GM10847 (cell line): ENCODE data around the gene CBLIF.

Experiments
- POLR2A ChIP-seq: IDR thresholded peaks from 2 replicates; pipeline ENCODE4 v1.6.1; 2011; ENCODE audit not compliant: insufficient read length; ENCODE audit errors: extremely low read depth

Gene CBLIF

GRCh38 chr11:59849129-59849528 lies 3.8 kb upstream of the CBLIF start:
- TF ChIP-seq POLR2A = no peak

- no peak for TF ChIP-seq POLR2A
Measured at GRCh38 chr11:59847626-59848025, 2.3 kb upstream of the CBLIF start.

DNA sequence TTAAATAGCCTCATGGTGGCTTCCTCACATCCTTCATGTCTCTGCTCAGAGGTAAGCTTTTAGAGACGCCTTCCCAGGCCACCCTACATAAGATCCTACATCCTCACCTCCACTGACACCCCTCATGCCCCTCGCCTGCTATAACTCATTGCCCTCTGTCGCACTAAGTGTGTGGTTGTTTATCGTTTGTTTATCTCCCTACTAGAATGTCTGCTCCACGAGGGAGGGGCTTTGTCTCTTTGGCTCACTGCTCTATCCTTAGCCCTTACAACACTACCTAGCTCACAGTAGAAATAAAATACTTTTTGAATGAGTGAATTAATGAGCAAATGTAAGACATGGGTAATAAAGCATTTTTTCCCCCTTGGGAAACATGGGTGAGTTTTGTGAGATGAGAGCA lies 1.3 kb upstream of the CBLIF start:
- no peak for TF ChIP-seq POLR2A

DNA sequence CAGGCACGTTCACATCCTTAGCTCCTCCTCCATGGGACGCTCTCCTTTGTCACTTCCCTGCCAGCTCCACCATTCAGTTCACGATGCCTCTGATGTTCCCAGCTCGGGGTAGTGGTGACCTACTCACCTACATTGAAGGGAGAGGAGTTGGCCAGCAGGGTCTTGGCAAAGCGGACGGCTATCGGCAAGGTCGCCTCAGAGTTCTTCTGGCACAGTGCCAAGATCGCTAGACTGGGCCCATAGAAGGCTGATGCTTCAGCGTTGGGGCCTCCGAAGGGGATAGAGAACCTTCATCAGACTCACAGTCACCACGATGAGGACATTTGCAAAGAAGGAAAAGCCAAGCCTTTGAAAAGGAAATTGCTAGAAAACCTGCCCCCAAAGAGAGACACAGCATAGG lies 3.0 kb downstream of the CBLIF start:
- TF ChIP-seq POLR2A = no peak

DNA sequence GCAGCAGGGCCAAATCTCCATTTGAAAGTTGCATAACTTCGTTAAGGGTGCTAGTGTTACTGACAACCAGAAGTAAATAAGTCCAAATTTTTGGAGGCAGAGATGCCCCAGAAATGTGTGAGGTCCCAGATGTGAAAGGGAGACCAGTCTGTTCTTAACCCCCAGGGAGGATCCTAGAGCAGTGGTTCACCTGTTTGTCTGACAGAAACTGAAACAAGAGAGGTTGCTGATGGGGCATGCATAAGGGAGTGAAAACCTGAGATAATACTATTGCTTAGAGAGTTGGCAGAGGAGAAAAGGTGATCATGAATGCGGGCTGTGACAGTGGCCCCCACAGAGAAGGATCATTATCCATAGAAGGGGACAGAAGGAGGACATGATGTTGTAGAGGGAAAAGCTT lies 3.8 kb downstream of the CBLIF start:
- TF ChIP-seq POLR2A = no peak

- TF ChIP-seq POLR2A = no peak
Measured at GRCh38 chr11:59839615-59840014, 5.7 kb downstream of the CBLIF start.

DNA sequence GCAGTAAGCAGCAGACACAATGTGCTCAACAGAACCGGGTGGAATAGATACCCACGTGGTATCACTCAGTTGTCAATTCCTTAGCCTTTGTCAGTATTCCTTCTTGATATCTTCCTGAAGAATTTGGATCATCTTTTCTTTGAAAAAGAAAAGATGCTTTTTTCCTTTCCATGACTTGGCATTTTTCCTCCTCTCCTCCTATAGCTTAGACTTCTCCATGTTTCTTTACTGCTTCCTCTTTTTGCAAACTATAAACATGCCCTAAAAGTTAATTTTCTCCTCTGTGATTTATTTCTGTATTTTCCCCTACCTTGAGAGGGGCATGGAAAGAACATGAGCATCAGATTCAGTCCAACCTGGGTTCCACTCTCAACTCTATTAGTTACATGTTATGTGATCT lies 11.7 kb downstream of the CBLIF start:
- TF ChIP-seq POLR2A = no peak

GRCh38 chr11:59829358-59829757 lies 15.9 kb downstream of the CBLIF start:
- no peak for TF ChIP-seq POLR2A

DNA sequence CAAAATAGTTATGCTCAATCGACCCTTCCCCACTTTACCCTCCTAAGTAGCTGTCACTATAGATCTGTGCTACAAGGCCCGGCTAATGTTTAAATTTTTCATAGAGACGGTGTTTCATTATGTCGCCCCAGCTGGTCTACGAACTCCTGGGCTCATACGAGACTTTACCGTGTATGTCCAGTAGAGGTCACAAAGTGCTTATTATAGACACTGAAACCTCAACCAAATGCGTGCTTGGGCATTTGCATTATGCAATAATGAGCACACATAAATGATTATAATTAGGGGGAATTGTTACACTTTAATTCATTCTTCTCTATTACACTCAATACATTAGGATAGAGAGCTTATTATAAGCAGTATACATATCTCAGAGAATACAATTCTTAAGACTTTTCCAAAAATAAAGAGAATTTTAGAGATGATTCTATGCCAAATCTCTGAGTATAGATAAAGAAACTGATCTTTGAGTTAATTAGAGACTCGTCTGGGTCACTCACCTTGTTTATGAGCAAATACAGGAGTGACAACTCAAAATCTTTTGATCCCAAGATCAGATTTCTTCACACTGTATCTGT lies 22.2 kb downstream of the CBLIF start:
- no peak for TF ChIP-seq POLR2A

DNA sequence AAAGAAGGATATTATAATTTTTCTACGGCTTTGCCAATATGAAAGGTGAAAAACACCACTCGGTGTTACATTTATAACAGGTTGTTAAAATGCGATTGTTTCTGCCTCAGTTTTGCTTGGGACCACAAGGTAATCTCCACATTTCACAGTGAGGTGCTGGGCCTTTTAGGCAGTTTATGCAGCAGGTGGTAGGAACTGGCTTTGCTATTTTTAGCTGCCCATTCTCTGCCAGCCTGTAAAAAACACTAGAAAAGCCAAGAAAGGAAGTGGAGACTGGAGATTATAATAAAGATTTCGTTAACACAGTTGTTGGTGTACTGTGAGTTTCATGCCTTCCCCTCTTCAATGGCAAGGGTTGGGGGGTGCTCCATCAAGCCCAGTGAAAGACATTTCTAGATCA lies 26.7 kb downstream of the CBLIF start:
- TF ChIP-seq POLR2A = no peak

GRCh38 chr11:59815754-59816153 lies 29.5 kb downstream of the CBLIF start:
- no peak for TF ChIP-seq POLR2A

- TF ChIP-seq POLR2A = no peak
Measured at GRCh38 chr11:59814021-59814420, 31.3 kb downstream of the CBLIF start.

GRCh38 chr11:59813364-59813763 lies 31.9 kb downstream of the CBLIF start:
- TF ChIP-seq POLR2A = no peak

GRCh38 chr11:59812220-59812619 lies 33.1 kb downstream of the CBLIF start:
- TF ChIP-seq POLR2A = no peak

DNA sequence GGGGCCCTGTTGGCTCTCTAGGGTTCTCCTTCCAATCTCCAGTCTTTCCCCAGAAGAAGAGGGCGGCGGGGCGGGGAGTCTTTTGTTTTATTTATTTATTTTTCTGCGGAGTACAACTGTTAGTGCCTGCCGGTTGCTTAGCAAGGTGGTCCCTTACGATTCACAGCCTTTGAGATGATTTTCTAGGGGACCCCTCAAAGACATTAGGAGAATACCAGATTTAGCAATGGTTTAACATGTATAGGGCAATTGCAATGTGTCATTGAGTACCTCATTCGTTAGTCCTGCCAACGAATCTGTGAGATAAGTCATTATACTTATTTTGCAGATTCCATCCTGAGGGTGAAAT lies 34.4 kb downstream of the CBLIF start:
- no peak for TF ChIP-seq POLR2A

- TF ChIP-seq POLR2A = peak; percentile 83
Measured at GRCh38 chr11:59810189-59810910, 34.9 kb downstream of the CBLIF start, which contains the start of gene MRPL16. TSS of gene MRPL16 (minus strand) at chr11:59810778. CDS start at chr11:59810658, 120 bp downstream.

DNA sequence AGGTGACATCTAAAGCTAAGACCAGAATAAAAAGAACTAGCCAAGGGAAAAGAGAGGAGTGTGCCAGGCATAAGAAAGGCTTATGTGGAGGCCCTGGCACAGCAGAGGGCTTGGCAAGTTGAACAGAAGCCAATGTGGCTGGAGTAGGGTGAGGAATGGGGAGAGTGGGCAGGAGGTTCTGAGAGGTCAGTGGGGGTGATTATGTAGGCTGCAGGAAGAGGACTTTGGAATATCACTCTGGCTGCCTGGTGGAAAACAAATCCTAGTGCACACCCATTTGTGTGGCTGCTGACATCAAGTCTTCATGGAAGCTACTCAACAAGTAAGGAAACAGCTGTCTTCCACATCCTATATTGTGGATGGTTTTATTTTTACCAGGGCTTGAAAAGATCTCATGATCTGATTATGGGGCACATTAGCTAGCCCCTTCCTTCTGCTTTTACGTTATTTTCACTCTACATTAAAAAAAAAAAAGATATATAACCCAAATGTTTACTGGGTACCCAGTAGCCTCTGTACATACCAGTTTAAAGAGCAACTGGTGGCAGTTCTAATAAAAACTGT lies 38.2 kb downstream of the CBLIF start:
- TF ChIP-seq POLR2A = no peak
